PC-9 (cell line): Measurements from ENCODE around the gene CFAP251.

Source experiments
- CTCF ChIP-seq: fragments of 200-600 bp; sonication (generic); conservative IDR thresholded peaks from 2 replicates; pipeline ENCODE4 v1.6.1; 2017; ENCODE audit warnings: mixed run types, antibody characterized with exemption, mild to moderate bottlenecking, moderate library complexity
- EZH2 ChIP-seq: fragments of 200-600 bp; sonication (generic); IDR thresholded peaks from 2 replicates; pipeline ENCODE4 v1.8.0; 2017; ENCODE audit warnings: antibody characterized with exemption, low read depth

GRCh38 chr12:121930862-121931261 is 12.5 kb downstream of the CFAP251 start:
- TF ChIP-seq CTCF, result no peak
- TF ChIP-seq EZH2, result no peak
